Measurements from ENCODE around the gene MEX3A.
A peak's percentile ranks its signal among the peaks of the same experiment; 100 is the strongest.
"Not testable (repeated sequence)": the region's sequence is repeated elsewhere in the genome, so short reads cannot be mapped to it uniquely, and the experiment has no call there.

MEX3A gene

GRCh38 chr1:156054500-156055280 lies 27.6 kb downstream of the MEX3A start, which contains the start of gene LAMTOR2:
Gene LAMTOR2 (plus strand): TSS chr1:156054782. CDS start chr1:156054890, 108 bp downstream.
- peak; percentile 99 for DNase-seq (ENCODE audit: low read depth)

GRCh38 chr1:156053768-156054499 lies 28.3 kb downstream of the MEX3A start, which contains the start of gene UBQLN4:
Gene UBQLN4 (minus strand): TSS chr1:156053798. CDS start chr1:156053701, 97 bp downstream.
- peak; percentile 88 for DNase-seq (ENCODE audit: low read depth)

- peak; percentile 81 for DNase-seq (ENCODE audit: low read depth)
These were observed 29.1 kb downstream of the MEX3A start for GRCh38 chr1:156052862-156053767.

GRCh38 chr1:156051011-156051725 lies 31.1 kb downstream of the MEX3A start:
- DNase-seq (ENCODE audit: low read depth) = no peak

- no peak for DNase-seq (ENCODE audit: low read depth)
These were observed 31.9 kb downstream of the MEX3A start for GRCh38 chr1:156050376-156050775.

GRCh38 chr1:156048663-156049258 lies 33.5 kb downstream of the MEX3A start:
- no peak for DNase-seq (ENCODE audit: low read depth)

- DNase-seq (ENCODE audit: low read depth) = no peak
These were observed 37.2 kb downstream of the MEX3A start for GRCh38 chr1:156045076-156045475.

- no peak for DNase-seq (ENCODE audit: low read depth)
These were observed 39.4 kb downstream of the MEX3A start for GRCh38 chr1:156042828-156043227.

GRCh38 chr1:156034991-156035390 lies 47.3 kb downstream of the MEX3A start:
- DNase-seq (ENCODE audit: low read depth) = not testable (repeated sequence)

- no peak for DNase-seq (ENCODE audit: low read depth)
These were observed 49.3 kb downstream of the MEX3A start for GRCh38 chr1:156033011-156033410.

GRCh38 chr1:156026588-156026987 lies 55.7 kb downstream of the MEX3A start:
- no peak for DNase-seq (ENCODE audit: low read depth)

GRCh38 chr1:156025876-156026275 lies 56.4 kb downstream of the MEX3A start:
- peak; percentile 62 for DNase-seq (ENCODE audit: low read depth)

GRCh38 chr1:156024801-156025200 lies 57.5 kb downstream of the MEX3A start:
- DNase-seq (ENCODE audit: low read depth) = no peak

Measured in ELR (cell line).